ENCODE measurements around the gene CPSF4L. TPM values are rescaled to one million over a fixed set of nuclear protein-coding genes. Genes with fewer than 3 reads are reported as not detected.

CPSF4L gene
- total RNA-seq, 2 experiments from 2014 or later, result not detected

- no peak overlapping the region for H3K4me3 Mint-ChIP-seq
- peaks cover 3% of the 10 kb centered on the region for H3K4me1 Mint-ChIP-seq
- no peaks in the 10 kb centered on the region for H3K36me3 Mint-ChIP-seq (ENCODE audit: low read depth)
- CTCF ChIA-PET, result no interaction called here
- POLR2A ChIA-PET, result interaction anchor here (0.6 kb wide), 1 partner anchor 55 kb away, joined by 3 read pairs; no protein-coding TSS in a partner anchor
- H3K27me3 Mint-ChIP-seq, result peaks cover 4% of the 10 kb centered on the region
- no peaks in the 10 kb centered on the region for H3K9me3 Mint-ChIP-seq
- H3K27ac Mint-ChIP-seq, result no peak overlapping the region
- DNase-seq, result no peak
Observed at GRCh38 chr17:73300392-73300791, 38.7 kb upstream of the CPSF4L start.

DNA sequence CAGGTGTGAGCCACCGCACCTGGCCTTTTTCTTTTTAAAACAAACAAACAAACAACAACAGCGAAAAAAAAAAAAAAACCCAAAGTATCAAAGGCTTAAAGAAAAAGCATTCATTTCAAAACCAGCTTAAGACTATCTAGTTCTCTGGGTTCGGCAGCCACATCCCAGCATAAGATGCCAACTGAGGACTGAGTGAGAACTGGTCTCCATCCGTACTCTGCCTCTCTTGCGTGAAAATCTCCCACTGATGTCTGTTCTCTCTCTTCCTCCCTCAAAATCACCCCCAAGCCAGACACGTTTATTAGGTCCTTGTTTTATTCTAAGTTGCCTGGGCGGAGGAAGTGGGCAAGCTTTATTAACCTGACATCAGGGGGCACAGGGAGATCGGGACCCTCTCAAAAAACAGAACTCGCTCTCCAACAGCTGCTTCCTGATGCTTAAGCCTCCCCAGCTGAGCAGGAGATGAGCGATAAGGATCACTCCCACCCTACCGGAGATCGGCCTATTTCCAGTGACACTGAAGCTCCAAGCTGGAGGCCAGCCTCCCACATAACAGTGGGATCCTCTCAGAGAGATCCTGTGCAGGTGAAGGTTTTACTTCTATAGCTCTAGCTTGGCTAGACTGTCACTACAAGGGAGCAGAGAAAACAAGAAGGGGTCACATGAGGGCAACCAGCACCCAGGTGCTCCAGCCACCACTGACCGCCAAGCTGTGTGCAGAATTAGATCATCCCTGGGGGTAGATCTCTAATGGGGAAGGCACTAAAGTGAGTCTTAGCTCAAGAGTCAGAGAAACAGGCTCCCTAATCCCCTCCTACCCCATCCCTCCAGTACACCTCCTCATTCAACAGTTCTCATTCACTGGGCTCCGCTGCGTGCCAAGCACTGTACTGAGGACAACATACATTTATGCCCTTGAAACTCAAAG lies 36.5 kb upstream of the CPSF4L start:
- H3K9me3 Mint-ChIP-seq, result no peaks in the 10 kb centered on the region
- no peak overlapping the region for H3K4me3 Mint-ChIP-seq

GRCh38 chr17:73293480-73293911 lies 31.8 kb upstream of the CPSF4L start:
- POLR2A ChIA-PET, result no interaction called here

More for the DNA sequence above, 36.5 kb upstream of the CPSF4L start:
- no peaks in the 10 kb centered on the region for H3K4me1 Mint-ChIP-seq
- peaks cover 2% of the 10 kb centered on the region for H3K27me3 Mint-ChIP-seq
- ChIA-PET CTCF (interaction anchor here (1.0 kb wide), 1 partner anchor 43 kb away, joined by 4 read pairs; no protein-coding TSS in a partner anchor), POLR2A (no interaction called here)
- DNase-seq, result no peak
- H3K27ac Mint-ChIP-seq, result no peak overlapping the region
- H3K36me3 Mint-ChIP-seq (ENCODE audit: low read depth), result no peaks in the 10 kb centered on the region

GRCh38 chr17:73293031-73293430 lies 31.4 kb upstream of the CPSF4L start:
- Mint-ChIP-seq H3K36me3 (ENCODE audit: low read depth) (no peaks in the 10 kb centered on the region), H3K27me3 (peaks cover 2% of the 10 kb centered on the region), H3K27ac (no peak overlapping the region), H3K9me3 (no peaks in the 10 kb centered on the region), H3K4me3 (no peak overlapping the region), H3K4me1 (peaks cover 31% of the 10 kb centered on the region)
- POLR2A ChIA-PET, result no interaction called here
- CTCF ChIA-PET, result no interaction called here
- DNase-seq, result no peak

More at GRCh38 chr17:73293480-73293911, 31.8 kb upstream of the CPSF4L start:
- peaks cover 2% of the 10 kb centered on the region for H3K27me3 Mint-ChIP-seq
- no peaks in the 10 kb centered on the region for H3K36me3 Mint-ChIP-seq (ENCODE audit: low read depth)
- CTCF ChIA-PET, result no interaction called here
- no peaks in the 10 kb centered on the region for H3K9me3 Mint-ChIP-seq
- DNase-seq, result no peak
- H3K27ac Mint-ChIP-seq, result no peak overlapping the region
- H3K4me1 Mint-ChIP-seq, result peaks cover 31% of the 10 kb centered on the region
- no peak overlapping the region for H3K4me3 Mint-ChIP-seq

- peaks cover 31% of the 10 kb centered on the region for H3K4me1 Mint-ChIP-seq
- H3K9me3 Mint-ChIP-seq, result no peaks in the 10 kb centered on the region
- peaks cover 2% of the 10 kb centered on the region for H3K27me3 Mint-ChIP-seq
- CTCF ChIA-PET, result interaction anchor here (1.3 kb wide), 1 partner anchor 567 kb away, joined by 3 read pairs; no protein-coding TSS in a partner anchor
- no peaks in the 10 kb centered on the region for H3K36me3 Mint-ChIP-seq (ENCODE audit: low read depth)
- POLR2A ChIA-PET, result interaction anchor here (1.1 to 1.6 kb wide), 2 partner anchors 19 to 20 kb away, joined by 3 to 5 read pairs; no protein-coding TSS in a partner anchor
- no peak for DNase-seq
- no peak overlapping the region for H3K27ac Mint-ChIP-seq
- H3K4me3 Mint-ChIP-seq, result no peak overlapping the region
Observed at GRCh38 chr17:73292031-73292531, 30.4 kb upstream of the CPSF4L start.

DNA sequence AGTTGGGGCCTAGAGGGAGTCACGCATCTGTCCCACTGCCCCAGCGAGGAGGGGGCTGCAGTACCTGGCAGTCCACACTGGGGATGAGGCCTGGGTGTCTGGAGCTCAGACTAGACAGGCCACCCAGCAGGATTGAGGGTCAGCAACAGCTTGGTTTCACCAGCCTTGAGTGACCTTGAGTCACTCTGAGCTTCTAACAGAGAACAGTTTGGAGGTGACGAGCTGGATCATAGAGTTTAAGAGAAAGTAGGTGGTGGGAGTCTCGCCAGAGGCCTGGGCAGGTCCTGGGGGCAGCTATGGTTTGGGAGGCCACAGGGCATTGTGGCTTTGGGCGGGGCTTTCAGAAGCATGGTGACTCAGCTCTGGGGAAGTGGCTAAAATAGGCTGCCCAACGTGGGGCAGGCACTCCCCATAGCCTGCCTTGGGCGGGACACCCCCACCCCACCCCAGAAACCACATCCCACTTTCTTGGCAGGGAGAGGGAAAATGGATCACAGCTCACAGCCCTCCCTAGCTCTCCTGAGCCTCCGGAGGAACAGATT lies 29.7 kb upstream of the CPSF4L start:
- CTCF ChIA-PET, result interaction anchor here (1.1 to 1.3 kb wide), 2 partner anchors 9 to 566 kb away, joined by 3 read pairs; no protein-coding TSS in a partner anchor
- peaks cover 2% of the 10 kb centered on the region for H3K27me3 Mint-ChIP-seq
- peak overlapping the region; percentile 35 for H3K27ac Mint-ChIP-seq
- peaks cover 31% of the 10 kb centered on the region for H3K4me1 Mint-ChIP-seq
- no peaks in the 10 kb centered on the region for H3K9me3 Mint-ChIP-seq
- DNase-seq, result peak; percentile 24
- POLR2A ChIA-PET, result interaction anchor here (1.1 to 1.6 kb wide), 3 partner anchors 20 to 59 kb away, joined by 3 to 5 read pairs (median 4); a partner anchor contains a TSS
- H3K4me3 Mint-ChIP-seq, result no peak overlapping the region
- no peaks in the 10 kb centered on the region for H3K36me3 Mint-ChIP-seq (ENCODE audit: low read depth)

- Mint-ChIP-seq H3K27me3 (peaks cover 2% of the 10 kb centered on the region), H3K9me3 (no peaks in the 10 kb centered on the region), H3K4me1 (peaks cover 31% of the 10 kb centered on the region), H3K36me3 (ENCODE audit: low read depth) (no peaks in the 10 kb centered on the region), H3K4me3 (no peak overlapping the region), H3K27ac (peak overlapping the region; percentile 35)
- ChIA-PET CTCF (interaction anchor here (1.1 to 1.5 kb wide), 3 partner anchors 8 to 565 kb away, joined by 3 to 5 read pairs (median 3); no protein-coding TSS in a partner anchor), POLR2A (interaction anchor here (1.6 kb wide), 2 partner anchors 20 to 59 kb away, joined by 4 to 5 read pairs; a partner anchor contains a TSS)
- peak; percentile 21 for DNase-seq
Observed at GRCh38 chr17:73290399-73291259, 28.9 kb upstream of the CPSF4L start.

DNA sequence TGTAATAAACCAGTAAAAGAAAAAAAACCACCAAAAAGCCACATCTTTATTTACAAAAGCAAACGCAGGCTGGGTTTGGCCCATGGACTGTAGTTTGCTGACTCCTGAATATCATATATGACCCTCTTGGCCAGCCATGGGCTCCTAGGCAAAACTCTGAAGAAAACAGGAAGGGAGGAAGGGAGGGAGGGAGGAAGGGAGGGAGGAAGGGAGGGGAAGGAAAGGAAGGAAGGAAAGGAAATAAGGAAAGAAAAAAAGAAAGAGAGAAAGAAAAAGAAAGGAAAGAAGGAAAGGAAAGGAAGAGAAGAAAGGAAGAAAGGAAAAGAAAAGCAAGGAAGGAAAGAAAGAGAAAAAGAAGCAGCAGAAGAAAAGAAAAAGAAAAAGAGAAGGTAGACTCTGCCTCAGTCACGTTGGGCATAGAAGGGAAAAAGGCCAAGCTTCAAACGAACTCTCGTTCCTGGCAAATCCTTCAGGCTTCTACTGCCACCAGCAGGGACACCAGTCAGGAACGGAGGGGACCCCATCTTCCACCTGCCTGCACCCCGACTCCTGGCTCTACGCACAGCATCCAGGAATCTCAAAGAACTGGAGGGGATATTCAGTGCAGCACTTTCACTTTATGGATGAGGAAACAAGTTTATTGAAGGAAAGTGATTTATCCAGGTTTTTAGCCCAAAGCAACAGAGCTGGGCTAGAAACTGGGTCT lies 28.0 kb upstream of the CPSF4L start:
- ChIA-PET CTCF (interaction anchor here (0.6 to 1.5 kb wide), 2 partner anchors 34 to 61 kb away, joined by 3 to 5 read pairs; no protein-coding TSS in a partner anchor), POLR2A (interaction anchor here (1.6 kb wide), 1 partner anchor 58 kb away, joined by 4 read pairs; a partner anchor contains a TSS)
- no peak for DNase-seq

GRCh38 chr17:73288534-73289302 lies 27.0 kb upstream of the CPSF4L start:
- Mint-ChIP-seq H3K36me3 (ENCODE audit: low read depth) (no peaks in the 10 kb centered on the region), H3K27me3 (no peaks in the 10 kb centered on the region), H3K27ac (no peak overlapping the region), H3K4me1 (peaks cover 31% of the 10 kb centered on the region), H3K9me3 (no peaks in the 10 kb centered on the region), H3K4me3 (no peak overlapping the region)
- ChIA-PET POLR2A (no interaction called here), CTCF (interaction anchor here (0.6 kb wide), 1 partner anchor 62 kb away, joined by 3 read pairs; no protein-coding TSS in a partner anchor)
- DNase-seq, result no peak

More for the DNA sequence above, 28.0 kb upstream of the CPSF4L start:
- Mint-ChIP-seq H3K27ac (no peak overlapping the region), H3K36me3 (ENCODE audit: low read depth) (no peaks in the 10 kb centered on the region), H3K27me3 (peaks cover 2% of the 10 kb centered on the region), H3K4me1 (peaks cover 31% of the 10 kb centered on the region), H3K4me3 (no peak overlapping the region), H3K9me3 (no peaks in the 10 kb centered on the region)

DNA sequence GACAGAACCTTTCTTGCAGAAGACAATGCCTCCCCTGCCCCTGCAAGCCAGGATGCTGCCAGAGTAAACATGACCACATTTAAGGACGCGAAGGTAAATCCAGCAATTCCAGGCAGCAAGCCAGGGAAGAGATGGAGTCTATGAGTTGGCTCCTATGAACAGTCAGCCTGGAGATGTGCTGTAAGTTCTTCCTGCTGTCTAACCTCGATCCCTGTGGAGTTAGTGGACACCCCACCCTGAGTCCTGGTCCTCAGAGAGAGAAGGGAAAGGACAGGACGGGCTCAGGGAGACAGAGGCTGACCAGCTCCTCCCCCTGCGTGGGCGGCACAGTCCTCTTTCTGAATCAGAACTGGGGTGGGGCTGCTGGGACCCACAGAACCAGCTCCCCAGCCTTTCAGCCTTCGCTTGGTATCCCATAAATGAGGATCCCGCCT lies 25.2 kb upstream of the CPSF4L start:
- Mint-ChIP-seq H3K9me3 (no peaks in the 10 kb centered on the region), H3K27ac (no peak overlapping the region), H3K36me3 (ENCODE audit: low read depth) (no peaks in the 10 kb centered on the region), H3K4me1 (peaks cover 27% of the 10 kb centered on the region), H3K4me3 (no peak overlapping the region), H3K27me3 (no peaks in the 10 kb centered on the region)
- DNase-seq, result no peak
- POLR2A ChIA-PET, result no interaction called here
- CTCF ChIA-PET, result interaction anchor here (0.9 kb wide), 1 partner anchor 32 kb away, joined by 3 read pairs; no protein-coding TSS in a partner anchor

All from activated CD4-positive, alpha-beta memory T cell treated with anti-CD3 and anti-CD28 coated beads, Interleukin-2, amount 10 ng/mL, durations not matched to agents 7 days and 5 days (primary cell).